NCI-H2196 (cell line): ENCODE results near the gene SHROOM4.

Experiments used
- DNase-seq: peaks from one replicate; lab custom pipeline; 2025; ENCODE audit not compliant: unreplicated experiment; lab: John Stamatoyannopoulos, UW

The SHROOM4 gene

DNA sequence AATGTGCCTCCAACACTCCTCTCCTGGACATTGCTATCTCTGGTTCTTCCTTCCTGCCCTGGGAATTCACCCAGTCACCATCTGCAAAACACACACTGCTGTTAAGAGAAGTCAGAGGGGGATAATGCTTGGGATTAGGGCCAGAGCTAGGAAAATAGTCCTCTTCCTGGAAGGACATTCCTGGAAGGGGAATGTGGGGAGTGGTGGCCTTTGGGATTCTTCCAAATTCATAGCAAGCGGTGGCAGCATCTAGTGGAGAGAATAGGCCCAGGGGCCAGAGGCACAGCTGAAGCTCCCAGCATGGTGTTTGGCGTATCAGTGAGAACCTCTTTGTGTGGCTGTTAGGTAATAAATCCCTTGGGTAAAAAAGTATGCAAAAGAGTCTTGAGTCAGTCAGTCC lies 34.3 kb downstream of the SHROOM4 start:
- DNase-seq = no peak

DNA sequence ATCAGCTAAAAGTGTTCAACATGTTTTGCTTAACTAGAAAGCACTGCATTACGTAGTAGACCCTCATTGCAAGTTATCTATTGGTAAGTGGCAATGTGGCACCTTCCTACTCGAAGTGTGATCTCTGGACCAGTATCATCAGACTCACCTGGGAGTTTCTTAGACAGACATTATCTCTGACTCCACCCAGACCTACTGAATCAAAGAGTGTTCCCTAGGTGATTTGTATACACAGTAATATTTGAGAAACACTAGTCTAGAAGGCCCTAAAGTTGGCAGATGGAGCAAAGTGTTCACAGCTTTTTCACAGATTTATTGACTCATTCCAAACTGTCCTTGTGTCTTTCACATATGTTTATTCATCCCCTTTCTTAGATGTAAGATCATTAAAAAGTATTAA lies 35.7 kb downstream of the SHROOM4 start:
- no peak for DNase-seq

DNA sequence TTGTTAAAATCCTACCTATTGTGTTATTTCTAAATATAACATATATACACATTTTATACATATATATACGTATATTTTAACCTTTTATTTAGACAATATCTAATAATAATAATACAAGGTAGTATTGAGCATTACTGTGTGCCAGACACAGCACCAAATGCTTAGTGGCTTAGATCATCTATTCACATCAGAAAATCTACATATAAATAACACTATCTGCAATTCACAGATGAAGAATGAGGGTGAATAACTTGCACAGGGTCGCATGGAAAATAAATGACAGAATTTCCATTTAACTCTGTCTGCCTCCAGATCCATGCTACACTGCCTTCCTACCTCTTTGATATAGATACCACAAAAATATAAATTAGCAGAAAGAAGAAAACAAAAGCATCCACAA lies 37.7 kb downstream of the SHROOM4 start:
- no peak for DNase-seq

DNA sequence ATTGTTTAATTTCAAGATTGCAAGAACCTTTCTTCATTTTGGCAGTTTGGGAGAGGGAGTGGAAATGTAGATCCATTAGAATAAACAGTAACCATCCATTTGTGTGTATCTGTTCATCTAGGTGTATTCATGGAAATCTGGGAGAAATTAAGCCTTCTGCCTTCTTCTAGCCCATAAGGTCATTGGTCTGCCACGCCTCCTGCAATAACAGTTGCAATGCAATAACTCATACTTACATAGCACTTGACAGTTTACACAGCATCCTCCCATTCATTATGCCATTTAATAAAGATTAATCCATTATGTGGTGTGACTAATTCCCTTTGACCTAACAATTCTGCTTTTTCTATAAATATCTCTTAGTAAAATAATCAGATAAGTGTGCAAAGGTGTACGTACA lies 42.6 kb downstream of the SHROOM4 start:
- no peak for DNase-seq

DNA sequence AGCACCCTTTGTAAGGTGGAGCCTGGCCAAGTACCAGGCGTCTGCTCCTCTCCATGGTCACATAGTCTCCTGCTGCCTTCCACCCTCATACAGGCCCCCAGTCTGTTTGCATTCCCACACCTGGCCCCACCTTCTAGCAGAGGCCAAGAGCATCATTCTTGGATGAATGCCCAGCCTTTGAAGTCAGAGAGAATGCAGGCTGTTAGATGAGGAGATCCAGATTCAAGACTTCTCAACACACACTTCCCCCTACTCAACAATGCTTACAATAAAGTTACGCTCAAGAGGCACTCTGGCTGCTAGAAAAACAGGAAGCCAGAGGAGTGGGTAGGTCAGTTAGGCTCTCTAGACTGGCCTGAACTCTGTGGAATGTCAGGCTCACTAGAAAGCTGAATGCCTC lies 43.3 kb downstream of the SHROOM4 start:
- DNase-seq = no peak

DNA sequence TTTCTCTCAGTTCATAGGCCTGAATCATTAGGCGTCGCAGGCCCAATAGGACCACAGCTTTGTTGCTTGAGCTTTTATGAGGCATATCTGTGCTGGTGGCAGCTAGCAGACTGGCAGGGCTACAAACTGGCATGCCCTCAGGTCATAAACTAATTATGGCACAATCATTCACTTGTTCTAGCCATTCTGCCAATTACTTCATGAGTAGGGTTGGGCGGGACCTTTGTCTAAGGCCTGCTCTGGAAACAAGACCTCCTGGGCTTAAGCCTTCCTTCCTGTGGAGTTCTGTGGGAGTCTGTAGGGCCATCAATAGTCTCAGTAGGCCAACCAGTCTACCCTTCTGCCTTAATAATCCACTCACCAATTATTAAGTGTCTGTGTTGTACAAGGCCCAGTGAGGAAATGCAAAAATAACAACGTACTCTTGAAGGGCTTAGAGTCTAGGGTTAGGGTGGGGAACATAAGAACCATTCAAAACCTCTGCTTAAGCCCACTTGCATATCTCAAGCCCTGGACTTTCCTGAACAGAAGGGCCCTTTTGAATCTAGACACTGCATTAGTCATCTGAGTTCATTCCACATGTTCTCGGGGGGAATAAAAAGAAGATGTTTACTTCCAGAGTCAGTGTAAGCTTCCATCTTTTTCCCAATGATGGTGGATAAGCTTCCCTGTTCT lies 44.5 kb downstream of the SHROOM4 start:
- no peak for DNase-seq

DNA sequence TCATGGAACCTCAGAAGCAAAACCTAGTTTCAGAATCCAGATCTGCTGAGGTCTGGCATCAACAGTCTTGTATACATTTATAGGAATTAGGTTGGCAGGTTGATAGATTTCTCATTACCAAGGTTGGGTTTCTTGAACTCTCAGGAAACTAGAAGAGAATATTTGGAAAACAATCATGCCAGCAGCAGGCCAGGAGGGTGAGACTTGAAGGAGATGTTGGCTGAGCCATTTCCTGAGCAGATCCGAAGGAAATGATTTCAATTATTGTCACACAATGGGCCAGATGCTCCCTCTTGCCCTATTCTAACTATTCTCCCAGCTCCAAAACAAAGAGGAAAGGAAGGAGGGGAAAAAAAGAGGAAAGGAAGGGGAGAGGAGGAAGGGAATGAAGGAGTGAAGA lies 45.2 kb downstream of the SHROOM4 start:
- no peak for DNase-seq

DNA sequence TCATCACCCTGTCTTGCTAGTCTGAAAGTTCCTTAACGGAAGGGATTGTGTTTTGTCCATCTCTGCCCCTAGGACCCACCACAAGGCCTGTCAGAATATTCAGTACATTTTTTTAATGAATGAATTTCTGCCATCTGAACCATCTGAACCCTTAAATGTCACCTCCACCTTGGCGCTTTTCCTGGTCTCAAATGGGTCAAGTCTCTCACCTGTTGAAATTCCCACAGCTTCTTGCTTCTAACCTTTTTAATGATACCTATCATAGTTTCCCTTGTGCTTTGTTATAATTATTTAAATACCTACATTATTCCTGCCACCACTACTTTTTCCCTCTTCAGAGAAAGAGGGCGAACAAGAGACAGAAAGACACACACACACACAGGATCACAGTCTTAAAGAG lies 48.0 kb downstream of the SHROOM4 start:
- no peak for DNase-seq

DNA sequence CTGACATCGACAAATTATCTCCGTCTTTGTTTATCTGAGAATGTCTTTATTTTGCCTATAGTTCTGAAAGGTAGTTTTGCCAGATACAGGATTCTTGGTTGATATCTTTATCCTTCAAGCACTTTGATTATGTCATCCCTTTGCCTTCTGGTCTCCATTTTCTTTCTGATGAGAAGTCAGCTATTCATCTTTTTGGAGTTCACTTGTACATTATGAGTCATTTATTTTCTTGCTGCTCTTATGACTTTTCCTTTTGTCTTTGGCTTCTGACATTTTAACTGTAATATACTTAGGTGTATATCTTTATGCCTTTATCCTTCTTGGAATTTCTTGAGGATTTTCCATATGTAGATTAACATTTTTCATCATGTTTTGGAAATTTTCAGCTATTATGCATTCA lies 51.4 kb downstream of the SHROOM4 start:
- no peak for DNase-seq

DNA sequence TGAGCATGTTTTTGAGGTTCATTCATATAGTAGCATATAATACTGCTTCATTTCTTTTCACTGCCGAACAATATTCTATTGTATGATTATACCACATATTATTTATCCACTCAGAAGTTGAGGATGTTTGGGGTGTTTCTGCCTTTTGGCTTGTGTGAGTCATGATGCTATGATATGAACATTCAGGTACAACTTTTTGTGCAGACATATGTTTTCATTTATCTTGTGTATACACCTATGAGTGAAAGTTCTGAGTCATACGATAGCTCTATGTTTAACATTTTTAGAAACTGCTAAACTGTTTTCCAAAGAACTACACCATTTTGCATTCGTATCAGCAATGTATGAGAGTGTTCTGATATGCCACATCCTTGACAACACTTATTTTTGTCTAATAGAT lies 57.7 kb downstream of the SHROOM4 start:
- DNase-seq = no peak

DNA sequence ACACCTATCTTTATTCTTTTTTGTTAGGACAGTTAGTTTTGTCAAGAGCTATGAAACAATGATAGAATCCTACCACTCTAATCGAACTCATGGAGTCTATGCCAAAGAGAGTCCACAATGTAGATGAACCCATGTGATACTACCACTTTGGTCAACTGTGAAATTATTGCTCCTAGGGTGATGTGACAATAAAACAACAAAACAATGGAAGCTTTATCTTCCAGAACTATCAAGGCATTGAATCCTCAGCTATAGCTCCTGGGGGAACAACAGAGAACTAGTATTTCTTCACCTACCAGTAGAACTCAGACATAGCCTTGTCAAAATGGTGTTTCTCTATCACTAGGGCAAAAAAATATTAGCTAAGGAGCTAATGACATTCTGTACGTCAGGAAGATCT lies 62.9 kb downstream of the SHROOM4 start:
- no peak for DNase-seq

DNA sequence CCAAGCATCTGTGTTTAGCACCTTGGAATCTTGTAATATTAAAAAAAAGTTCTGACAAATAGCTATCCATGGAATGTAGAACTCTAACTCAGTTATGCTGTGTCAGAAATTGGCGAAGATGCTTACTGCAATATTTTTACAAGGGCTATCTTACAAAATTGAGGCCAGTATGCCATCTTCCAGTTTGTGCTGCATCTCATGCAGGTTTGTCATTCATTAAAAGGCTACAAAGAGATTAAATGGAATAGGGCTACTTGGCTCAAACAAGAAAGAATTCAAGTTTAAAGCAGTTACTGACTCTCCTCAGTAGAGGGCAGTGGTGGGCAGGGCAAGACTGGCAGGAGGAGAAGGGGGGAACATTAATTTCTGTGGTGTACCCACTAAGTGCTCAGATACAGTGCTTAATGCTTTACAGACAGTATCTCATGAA lies 66.5 kb downstream of the SHROOM4 start:
- DNase-seq = no peak

DNA sequence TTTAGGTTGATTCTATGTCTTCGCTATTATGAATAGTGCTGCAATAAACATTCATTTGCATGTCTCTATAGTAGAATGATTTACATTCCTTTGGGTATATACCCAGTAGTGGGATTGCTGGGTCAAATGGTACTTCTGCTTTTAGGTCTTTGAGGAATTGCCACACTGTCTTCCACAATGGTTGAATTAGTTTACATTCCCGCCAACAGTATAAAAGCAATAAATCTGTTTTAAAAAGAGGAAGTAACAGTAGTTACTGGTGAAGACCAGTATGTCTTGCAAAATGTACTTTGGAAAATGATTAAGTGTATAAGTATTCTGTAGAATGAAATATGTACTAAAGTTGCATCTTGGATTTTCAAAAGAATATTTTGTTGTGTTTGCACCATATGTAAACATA lies 77.3 kb downstream of the SHROOM4 start:
- no peak for DNase-seq

DNA sequence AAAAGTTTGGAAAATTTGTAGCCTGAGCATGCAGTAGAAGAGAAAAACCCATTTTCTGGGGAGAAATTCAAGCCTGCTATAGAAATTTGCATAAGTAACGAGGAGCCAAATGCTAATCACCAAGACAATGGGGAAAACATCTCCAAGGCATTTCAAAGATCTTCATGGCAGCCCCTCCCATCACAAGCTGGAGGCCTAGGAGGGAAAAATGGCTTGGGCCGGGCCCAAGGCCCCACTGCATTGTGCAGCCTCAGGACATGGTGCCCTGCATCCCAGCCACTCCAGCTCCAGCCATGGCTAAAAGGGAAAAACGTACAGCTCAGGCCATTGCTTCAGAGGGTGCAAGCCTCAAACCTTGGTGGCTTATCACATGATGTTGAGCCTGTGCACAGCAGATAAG lies 87.7 kb downstream of the SHROOM4 start:
- no peak for DNase-seq

DNA sequence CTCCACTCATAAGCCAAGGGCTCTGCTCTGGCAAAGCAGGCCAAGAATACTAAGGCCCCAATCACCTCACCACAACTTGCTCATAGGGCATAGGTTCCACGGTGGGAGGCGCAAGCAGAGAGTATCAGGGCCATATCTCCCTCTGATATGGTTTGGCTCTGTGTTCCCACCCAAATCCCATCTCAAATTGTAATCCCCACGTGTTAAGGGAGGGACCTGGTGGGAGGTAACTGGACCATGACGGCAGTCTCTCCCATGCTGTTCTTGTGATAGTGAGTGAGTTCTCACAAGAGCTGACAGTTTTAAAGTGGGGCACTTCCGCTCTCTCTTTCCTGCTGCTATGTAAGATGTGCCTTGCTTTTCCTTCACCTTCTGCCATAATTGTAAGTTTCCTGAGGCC lies 88.7 kb downstream of the SHROOM4 start:
- no peak for DNase-seq

DNA sequence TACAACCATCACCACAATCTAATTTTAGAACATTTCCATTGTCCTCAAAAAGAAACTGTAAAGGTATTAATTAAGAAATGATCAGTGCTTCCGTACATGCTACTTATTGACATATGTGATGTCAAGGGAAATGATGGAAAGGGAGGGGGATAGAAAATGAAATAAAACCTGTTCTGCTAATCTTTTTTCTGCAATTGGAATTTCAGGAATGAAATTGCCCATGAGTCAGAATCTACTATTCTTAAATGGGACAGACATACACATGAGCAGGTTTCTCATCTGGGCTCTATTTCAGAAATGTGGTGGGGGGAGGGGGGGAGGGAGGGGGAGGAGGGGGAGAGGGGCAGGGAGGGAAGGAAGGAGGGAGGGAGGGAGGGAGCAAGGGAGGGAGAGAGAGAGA lies 91.0 kb downstream of the SHROOM4 start:
- DNase-seq = no peak

DNA sequence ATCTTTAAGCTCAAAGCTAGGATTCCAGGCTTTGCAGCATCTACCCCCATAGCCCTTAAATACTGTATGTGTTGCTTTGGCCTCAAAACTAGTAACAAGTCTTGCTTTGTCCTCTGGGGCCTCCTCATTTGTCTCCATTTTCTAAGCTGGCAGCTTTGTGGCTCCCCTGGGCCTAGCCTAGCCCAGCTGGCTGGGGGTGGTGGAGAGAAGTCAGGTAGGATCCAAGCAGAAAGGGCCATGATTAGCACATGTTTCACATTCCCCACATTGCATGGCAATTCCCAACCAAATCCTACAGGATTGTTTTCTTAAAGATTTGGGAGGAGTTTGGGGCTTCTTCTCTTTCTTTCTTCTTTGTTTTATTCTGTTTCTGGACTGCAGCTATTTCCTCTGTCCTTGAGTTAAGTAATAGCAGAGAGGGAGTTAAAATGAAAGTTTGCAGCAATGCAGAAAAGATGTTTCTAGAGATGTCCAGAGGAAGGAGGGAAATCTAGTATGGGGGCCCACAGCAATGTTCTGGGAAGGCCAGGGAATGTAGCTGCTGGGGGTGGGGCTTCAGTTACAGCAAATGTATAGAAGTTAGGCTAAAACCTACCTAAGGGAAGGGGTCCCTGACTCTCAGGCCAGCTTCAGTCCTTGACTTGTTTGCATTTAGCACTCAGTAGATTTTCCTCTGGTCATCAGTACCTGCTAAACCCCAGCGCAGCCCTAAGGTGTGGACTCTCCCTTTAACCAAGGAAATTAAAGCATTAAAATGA lies 92.1 kb downstream of the SHROOM4 start:
- DNase-seq = no peak

DNA sequence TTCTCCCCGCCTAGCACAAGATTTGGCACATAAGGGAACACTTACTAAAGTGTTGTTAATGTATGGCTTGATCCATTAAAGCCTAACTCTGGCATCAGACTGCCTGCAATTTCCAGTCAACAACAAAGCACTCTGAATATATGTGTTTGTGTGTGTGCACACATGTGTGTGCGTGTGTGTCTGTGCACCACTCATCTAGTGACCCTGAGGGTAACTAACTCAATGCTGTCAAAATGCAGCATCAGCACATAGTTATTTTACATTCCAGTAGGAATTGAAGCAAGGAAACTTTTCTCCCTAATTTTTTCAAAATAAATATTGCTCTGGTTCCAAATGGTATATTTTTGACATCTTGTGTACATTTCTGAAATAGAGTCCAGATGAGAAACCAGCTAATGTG lies 94.4 kb downstream of the SHROOM4 start:
- DNase-seq = no peak

DNA sequence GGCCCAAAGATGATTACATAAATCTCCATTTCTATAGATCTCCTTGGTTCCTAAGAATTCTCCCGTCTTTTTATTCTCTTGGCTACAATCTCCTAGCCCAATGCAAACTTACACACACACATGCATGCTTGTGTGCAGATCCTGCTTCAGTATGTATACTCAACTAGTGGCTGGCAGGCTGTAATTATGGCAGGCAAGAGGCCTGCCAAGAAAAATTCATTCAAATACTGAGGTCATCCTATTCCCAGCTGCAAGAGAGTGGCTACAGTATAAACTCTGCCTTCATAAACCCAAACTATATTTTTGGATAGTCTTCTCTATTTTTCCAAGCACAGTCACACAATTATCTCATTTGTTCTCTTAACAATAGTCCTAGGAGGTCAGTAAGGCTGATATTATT lies 95.2 kb downstream of the SHROOM4 start:
- no peak for DNase-seq

DNA sequence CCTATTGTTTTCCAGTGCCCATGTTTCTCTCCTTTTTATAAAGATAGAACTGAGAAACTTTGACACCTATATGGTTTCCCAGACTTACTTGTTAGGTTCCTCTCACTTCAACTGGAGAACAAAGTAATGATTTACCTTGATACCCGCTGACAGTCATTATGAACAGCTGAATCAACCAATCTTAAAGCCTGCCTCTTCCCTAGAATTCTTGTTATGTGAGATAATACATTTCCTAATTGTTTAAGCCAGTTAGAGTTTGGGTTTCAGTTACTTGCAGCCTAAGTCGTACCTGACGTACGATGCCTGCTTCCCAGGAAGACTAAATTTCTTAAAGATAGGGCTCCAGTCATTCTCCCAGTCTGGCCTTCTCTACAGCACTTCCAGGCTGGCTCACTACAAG lies 97.3 kb downstream of the SHROOM4 start:
- no peak for DNase-seq

DNA sequence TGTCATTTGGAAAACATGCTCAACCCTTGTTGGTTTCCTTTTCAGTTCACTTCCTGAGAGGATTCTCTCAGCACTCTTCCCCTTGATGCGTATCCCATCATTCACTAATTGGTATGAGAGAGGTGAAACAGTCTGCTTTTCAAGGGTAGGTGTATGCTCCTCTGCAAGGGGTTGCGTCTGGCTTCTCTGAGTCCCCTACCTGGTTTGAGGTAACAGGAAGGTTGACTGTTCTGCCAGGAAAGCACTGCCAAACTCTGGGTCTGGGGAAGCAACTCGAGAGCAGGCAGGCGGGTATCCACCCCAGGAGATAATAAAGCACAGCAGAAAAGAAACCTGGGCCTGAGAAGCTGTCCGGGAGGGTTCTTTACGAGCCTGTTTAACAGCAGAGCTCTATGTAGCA lies 101.2 kb downstream of the SHROOM4 start:
- DNase-seq = no peak

DNA sequence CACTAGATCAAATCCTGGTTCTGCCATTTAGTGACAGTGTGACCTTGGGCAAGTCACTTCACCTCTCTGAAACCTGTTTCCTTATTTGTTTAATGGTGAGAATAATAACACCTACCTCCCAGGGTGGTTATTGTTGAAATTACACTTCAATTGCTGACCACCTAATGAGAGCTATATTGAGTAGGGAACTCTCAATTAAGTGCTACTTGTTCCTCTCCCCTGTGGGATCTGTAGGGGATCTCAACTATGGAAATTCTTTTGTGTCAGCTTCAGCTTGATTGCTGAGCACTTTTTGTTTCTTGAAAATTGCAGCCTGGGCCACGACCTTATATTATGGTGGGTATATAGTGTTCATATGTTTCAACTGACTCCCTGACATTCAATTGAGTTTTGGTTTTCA lies 102.1 kb downstream of the SHROOM4 start:
- no peak for DNase-seq
